ENCODE data around the gene CNTNAP3B.
"Not testable (repeated sequence)": the region's sequence is repeated elsewhere in the genome, so short reads cannot be mapped to it uniquely, and the experiment has no call there.

CNTNAP3B gene
- 0 reads per million in 2 donors for total RNA-seq

DNA sequence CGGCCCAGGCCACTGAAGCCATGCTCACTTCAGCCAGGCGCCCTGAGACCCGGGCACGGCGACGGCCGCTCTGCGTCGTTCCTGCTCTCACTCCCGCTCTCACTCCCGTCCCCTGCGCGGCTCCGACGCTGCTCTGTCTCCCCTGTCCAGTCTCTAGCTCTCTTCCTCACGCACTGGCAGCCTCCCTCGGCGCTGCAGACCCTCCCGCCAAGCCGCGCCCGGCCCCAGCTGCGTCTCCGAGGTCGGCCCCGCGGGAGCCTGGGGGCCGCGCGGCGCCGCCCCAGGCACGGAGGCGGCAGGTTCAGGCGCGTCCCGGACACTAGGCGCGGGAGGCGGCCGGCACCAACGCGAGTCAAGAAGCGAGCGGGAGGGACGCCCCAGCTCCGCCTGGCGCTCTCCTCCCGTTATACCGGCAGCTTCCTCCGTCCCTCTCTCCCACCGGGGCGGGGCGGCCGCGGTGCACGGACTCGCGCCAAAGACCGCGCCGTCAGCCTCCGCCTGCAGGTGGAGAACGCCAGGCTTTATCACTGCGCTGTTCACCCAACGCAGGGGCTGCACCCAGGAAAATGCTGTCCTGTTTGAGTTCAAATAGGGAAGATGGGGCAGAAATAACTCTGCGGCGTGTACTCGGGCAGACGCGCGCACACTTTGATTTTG, at the start of gene CNTNAP3B:
CNTNAP3B (minus strand) TSS at position 354 of the 657 bp plus-strand sequence; CDS start at position 22, 332 bp downstream.
- not testable (repeated sequence) for DNase-seq

DNA sequence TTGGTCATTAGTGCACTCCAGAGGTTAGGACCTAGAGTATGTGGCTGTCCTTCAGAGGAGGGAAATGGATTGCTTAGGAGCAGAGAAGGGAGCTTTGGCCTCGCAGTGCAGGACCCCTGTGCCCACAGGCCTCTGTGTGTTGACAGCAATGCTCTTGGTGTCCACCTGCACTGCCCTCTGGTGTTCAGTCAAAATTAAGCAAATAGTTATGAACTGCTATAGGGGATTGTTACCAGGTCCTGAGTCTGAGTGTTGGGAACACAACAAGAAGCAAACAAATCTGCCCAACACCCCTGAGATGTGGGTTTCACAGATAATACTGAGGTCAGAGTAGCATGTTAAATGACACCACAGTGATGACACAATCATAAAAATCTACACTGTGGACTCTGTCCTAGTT, 31.1 kb upstream of the CNTNAP3B start:
- DNase-seq = not testable (repeated sequence)

- DNase-seq = not testable (repeated sequence)
These were observed 2.0 kb downstream of the CNTNAP3B start for GRCh38 chr9:42127056-42127841.

GRCh38 chr9:42121007-42121406, 8.2 kb downstream of the CNTNAP3B start:
- DNase-seq = not testable (repeated sequence)

DNA sequence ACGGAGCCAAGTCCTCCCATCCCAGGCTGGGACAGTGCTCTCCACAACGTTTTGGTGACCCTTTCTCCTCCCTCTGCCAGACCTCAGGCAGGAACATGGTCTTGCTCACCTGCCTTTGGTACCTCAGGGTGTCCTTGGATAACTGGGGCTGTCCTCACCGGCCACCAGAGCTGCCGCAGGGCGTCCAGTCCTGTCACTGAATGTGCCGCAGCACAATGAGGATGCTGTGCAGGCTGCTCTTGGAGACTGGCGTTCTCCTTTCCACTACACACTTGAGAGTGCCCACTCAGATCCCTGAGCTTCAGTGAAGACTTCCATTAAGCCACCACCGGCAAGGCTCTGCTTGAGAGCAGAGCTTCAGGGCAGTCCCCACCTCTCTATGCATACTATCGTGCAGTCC, 33.3 kb downstream of the CNTNAP3B start:
- DNase-seq = not testable (repeated sequence)

DNA sequence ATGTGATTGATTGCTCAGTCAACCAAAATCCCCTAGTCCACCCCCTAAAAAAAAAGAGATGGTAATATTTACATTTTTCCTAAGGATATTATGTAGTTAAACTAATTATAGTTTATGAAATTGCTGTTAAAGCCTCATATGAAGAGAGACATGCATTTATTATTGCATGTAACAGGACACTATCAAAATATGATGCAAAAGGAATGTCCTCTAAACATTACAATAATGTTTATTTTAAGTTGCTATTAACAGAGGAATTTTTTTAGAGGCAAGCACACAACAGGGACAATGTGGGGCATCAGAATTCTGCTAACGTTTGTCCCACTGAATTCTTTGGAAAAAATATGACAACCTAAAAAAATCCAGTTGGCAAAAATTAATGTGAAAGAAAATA, 44.7 kb downstream of the CNTNAP3B start:
- DNase-seq = not testable (repeated sequence)

GRCh38 chr9:42083877-42084558, 45.2 kb downstream of the CNTNAP3B start:
- DNase-seq = not testable (repeated sequence)

DNA sequence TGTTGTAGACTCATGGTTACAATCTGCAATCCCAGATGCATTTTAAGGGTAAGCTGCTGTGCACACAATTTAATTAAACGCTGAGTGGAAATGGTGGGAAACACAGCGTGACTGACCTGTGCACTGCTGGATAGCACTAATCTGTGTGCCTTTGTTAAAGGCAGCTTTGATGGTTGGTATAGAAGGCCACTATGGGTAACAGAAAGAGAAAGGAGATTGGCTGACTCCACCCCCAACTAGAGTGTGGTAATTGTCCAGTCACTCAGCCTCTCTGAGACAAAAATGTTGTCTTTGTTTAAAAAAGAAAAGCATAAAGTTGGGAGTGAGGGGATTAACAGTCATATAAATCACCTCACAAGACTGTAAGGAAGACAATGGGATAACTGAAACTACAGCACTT, 48.9 kb downstream of the CNTNAP3B start:
- DNase-seq = not testable (repeated sequence)

GRCh38 chr9:42074868-42075267, 54.4 kb downstream of the CNTNAP3B start:
- not testable (repeated sequence) for DNase-seq

DNA sequence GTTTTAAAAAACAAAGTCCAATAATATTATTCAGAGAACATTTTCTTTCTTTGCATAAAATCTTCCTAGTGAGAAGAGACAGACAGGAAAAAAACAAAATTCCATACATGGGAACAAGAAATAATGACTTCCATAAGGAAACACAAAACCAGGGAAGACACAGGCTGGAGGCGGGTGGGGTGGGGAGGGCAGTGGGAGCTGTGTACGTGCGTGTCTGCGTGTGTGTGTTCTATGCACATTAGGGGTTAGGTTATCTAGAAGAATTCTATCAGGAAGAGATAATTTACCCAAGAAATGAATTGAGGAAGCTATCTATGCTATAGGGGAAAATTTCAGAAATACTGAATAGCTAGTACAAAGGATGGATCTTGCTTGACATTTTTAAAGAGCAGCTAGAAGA, 58.2 kb downstream of the CNTNAP3B start:
- DNase-seq = not testable (repeated sequence)

GRCh38 chr9:42070035-42070799, 59.0 kb downstream of the CNTNAP3B start:
- DNase-seq = not testable (repeated sequence)

DNA sequence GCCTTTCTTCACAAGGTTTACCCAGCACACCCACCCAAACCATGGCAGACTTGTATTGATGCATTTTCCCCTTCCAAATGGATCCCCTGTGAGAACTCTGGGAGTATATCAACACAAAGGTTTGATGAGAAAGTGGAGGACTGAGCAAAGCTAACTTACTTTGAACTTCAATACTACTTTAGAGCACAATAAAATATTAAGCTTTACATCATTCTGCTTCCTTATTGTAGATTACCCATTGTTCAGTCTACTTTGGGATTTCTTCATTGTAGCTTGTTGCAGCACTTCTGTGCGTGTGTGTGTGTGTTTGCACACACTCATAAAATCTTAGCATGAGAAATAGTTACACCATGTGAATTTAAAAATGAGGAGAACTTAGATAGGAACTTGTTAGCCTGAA, 75.4 kb downstream of the CNTNAP3B start:
- DNase-seq = not testable (repeated sequence)

DNA sequence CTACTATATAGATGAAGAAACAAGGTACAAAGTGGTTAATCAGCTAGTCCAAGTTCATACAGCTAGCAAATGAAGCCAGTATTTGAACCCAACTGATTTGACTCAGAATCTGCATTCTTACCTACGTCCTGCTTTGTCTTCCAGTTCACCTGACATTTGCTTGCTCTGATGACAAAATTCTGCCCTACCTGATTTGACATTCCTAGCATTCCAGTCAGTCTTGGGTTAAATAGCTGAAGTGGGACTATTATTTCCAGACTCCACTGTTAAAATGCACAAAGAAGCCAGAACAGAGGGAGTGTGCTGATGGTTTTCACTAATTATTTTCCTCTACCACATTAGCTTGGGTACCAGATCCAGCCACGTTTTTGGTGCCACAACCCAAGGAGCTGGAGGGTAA, 78.5 kb downstream of the CNTNAP3B start:
- DNase-seq = not testable (repeated sequence)

DNA sequence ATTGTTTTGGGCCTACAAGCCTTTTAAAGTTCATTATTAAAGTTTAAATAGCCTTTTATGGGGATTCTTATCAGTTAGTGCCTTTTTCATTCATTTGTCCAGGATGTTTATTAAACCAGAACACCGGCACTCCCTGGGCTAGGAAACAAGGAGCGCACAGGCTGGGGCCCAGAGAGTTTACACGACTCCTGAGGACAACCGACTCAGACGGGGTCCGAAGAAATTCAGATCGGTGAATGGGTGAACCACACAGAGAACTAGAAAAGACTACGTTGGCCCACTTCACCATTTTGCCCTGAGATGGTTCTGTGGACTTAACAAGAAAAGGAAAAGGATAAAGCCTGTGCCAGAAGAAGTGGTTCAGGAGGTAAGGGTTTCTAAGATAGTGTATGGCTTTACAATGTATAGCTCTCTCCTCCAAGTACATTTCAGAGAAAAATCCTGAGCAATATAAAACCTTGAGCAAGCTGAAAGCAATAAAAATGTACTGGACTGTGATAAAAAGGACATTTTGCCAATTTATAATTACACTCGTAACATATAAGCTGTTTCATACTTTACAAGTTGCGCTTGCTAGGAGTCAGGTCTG, 84.7 kb downstream of the CNTNAP3B start:
- DNase-seq = not testable (repeated sequence)

DNA sequence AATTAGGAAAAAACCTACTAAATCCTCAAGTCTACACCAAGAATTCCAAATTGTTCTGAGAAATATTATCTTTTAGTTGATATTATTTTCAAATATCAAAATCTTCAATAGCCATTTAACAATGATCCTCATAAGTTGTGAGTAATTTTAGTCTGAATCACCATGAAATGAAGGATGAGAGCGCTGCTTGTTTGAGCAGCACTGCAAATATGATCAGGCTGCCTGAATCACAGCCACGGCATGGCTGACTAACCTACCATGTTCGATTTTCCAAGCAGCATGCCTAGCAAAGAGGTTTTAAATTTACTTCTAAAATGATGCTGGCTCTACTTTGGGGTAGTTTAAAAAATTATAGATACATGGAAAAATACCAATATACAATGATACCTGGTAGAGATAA, 95.7 kb downstream of the CNTNAP3B start:
- DNase-seq = not testable (repeated sequence)

GRCh38 chr9:42020639-42021038, 108.6 kb downstream of the CNTNAP3B start:
- not testable (repeated sequence) for DNase-seq

- not testable (repeated sequence) for DNase-seq
These were observed 110.9 kb downstream of the CNTNAP3B start for GRCh38 chr9:42018220-42018922.

DNA sequence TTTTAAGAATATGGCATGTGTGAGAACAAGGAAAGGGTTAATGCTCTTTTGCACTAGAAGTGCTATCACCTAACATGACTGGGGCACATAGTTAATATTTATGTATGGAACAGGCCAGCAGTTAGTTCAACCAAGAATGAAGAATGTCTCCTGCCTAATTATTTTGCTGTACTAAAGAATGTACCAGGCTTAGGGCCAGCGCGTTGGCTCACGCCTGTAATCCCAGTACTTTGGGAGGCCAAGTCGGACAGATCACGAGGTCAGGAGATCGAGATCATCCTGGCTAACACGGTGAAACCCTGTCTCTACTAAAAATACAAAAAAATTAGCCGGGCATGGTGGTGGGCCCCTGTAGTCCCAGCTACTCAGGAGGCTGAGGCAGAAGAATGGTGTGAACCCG, 114.9 kb downstream of the CNTNAP3B start:
- DNase-seq = not testable (repeated sequence)

DNA sequence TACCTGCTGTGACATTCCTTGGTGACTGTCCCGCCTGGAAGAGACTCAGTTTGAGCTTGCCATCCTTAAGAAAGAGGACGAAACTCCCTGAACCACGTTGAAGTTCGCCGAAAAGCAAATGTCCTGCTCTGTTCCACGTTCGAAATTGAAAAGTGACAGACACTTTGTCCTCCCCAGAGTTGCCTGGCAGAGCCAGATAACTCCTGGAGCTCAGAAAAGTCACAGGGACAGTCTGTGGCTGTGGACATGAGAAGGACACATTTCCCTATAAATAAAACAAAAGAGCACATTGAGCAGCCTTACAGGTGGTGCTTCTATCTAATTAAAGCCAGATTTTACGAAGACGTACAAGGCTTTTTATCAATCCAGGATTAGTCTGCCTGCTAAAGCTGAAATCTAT, 137.6 kb downstream of the CNTNAP3B start:
- DNase-seq = not testable (repeated sequence)

DNA sequence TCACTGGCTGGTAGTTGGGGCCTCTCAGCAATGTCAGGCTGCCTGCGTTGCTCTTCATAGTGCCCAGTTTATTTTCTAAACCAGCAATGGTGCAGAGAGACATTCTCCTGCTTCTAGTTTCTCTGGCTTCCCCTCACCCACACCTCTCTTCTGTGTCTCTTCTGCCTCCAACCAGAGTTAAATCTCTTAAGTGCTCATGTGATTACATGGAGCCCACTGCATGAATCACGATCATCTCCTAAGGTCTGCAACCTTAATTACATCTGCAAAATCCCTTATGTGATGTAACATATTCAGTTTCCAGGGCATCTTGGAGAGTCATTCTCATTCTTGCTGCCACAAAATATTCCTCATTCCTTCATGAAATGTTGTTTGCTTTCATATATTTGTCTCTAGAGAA, 149.0 kb downstream of the CNTNAP3B start:
- not testable (repeated sequence) for DNase-seq

DNA sequence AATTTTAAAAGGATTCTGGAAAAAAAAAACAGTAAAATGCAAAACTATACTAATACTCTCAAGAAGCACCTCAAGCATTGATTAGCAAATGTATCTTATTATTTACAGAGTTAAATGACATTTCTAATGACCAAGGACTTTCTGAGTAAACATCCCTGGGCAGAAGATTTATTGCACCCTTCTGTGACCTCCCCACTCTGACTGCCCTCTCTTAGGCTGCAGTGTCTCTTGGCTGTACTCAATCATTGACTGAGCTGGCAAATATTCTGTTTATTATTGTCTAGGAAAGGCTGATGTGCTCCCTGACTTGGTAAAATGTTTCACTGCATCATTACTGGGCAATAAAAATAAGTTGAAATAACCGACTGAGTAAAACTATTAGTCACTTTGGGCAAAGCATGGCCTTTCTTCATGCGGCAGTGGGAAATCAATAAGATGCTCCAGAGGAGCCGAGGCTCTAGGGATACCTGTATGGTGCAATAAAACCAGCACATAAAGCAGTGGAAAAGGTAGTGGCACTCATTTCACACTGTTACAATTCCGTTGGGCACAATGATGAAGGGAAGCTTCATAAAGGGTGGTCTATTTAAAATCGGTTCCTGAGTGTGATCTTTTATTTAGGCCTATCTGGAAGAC, 151.1 kb downstream of the CNTNAP3B start:
- DNase-seq = not testable (repeated sequence)
